Heart left ventricle (tissue), 16 donors: ENCODE results near the gene SRRM4. TPM values are rescaled to one million over a fixed set of nuclear protein-coding genes. Genes with fewer than 3 reads are reported as not detected.

Experiments used
- ATAC-seq, 4 donors: fragments of 200-7000 bp; cut with Tn5 transposase; one replicate each; pipeline ENCODE4 v1.9.1; 2020 to 2022; ENCODE audit warnings: moderate library complexity in 4 of 4, mild to moderate bottlenecking in 3 of 4, moderate number of reproducible peaks in 1 of 4
- DNase-seq, 5 donors: peaks; one replicate each; pipeline ENCODE4 v3.0.0-alpha.2; 2020
- H3K27ac ChIP-seq, 12 donors: fragments of 200-600 bp; sonication (generic) in 4 of 12; one replicate each; pipeline versions ENCODE4 v1.5.0 to v1.8.0; 2016 to 2022; ENCODE audit warnings: mild to moderate bottlenecking in 2 of 12
- H3K27me3 ChIP-seq, 9 donors: fragments of 200-600 bp; sonication (generic) in 2 of 9; one replicate each; pipeline versions ENCODE4 v1.5.1 to v1.8.0; 2016 to 2022; ENCODE audit warnings: mild to moderate bottlenecking in 3 of 9
- H3K36me3 ChIP-seq, 9 donors: fragments of 200-600 bp; sonication (generic) in 2 of 9; one replicate each; pipeline versions ENCODE4 v1.5.0 to v1.8.0; 2018 to 2022; ENCODE audit warnings: mild to moderate bottlenecking in 2 of 9
- H3K4me1 ChIP-seq, 12 donors: fragments of 200-600 bp; sonication (generic) in 4 of 12; one replicate each; pipeline versions ENCODE4 v1.5.0 to v1.8.0; 2016 to 2022; ENCODE audit warnings: mild to moderate bottlenecking in 3 of 12
- H3K4me3 ChIP-seq, 12 donors: fragments of 200-600 bp; sonication (generic) in 4 of 12; one replicate each; pipeline versions ENCODE4 v1.5.0 to v1.8.0; 2017 to 2022; ENCODE audit warnings: mild to moderate bottlenecking in 9 of 12, moderate library complexity in 4 of 12
- H3K9me3 ChIP-seq, 12 donors: fragments of 200-600 bp; sonication (generic) in 4 of 12; one replicate each; pipeline versions ENCODE4 v1.5.0 to v1.8.0; 2016 to 2022; ENCODE audit warnings: mild to moderate bottlenecking in 1 of 12
- CTCF ChIP-seq, 12 donors: fragments of 200-600 bp; sonication (generic) in 4 of 12; IDR thresholded peaks; one replicate each; pipeline versions ENCODE4 v1.5.0 to v1.8.0; 2018 to 2022; ENCODE audit warnings: antibody characterized with exemption in 12 of 12, mild to moderate bottlenecking in 5 of 12
- POLR2A ChIP-seq, 2 donors: fragments of 450-650 bp; IDR thresholded peaks; one replicate each; pipeline ENCODE4 v1.6.1; 2017; ENCODE audit warnings: antibody characterized with exemption in 2 of 2, mild to moderate bottlenecking in 2 of 2, moderate library complexity in 2 of 2
- WGBS, 4 donors: extraction: QIAGEN DNeasy Blood & Tissue Kit in 2 of 4; methylation state at CpG; one replicate each; pipeline versions ENCODE4 v1.1.5 to v1.1.7; 2013 to 2018; 5-methylcytosine and 5-hydroxymethylcytosine counted together
- intact Hi-C, 10 donors: fragments of 100-400 bp; cut with DNase I; formaldehyde crosslinking; loops; one replicate each; pipeline versions ENCODE4 v1.11.1 to v1.14.2; 2022
- polyA plus RNA-seq, 2 donors: library from polyadenylated mRNA; stranded (reverse); fragments of 200-250 nt; gene quantifications; one replicate each; pipeline ENCODE4 v1.2.3, GENCODE V29; 2013
- total RNA-seq, 9 donors: library from RNA; depleted of rRNA in 2 of 9; stranded (reverse); fragments of >200 nt in 2 of 9; fragmentation: NEBNext Ultra II Directional in 3 of 9; extraction: Animal tissue kit (Norgen Biotek cat#: 25700) in 3 of 9; gene quantifications; one replicate each; pipeline versions ENCODE4 v1.1.0 to v1.2.4, GENCODE V29; 2016 to 2023
- donor health status: ischemic (EF 13 %, LVEDD 7.1; RV severe dilation, severe dysfunction).
- donor health status: healthy with polysubstance abuse.
- donor health status: DM: no; HTN: yes; CAD: no.
- donor health status: DM: no; HTN: no; CAD: no.
- donor health status: ischemic (EF 25% LVEDD 6.9; RV normal size, moderate dysfunction).
- donor health status: ischemic (EF 25% LVEDD 5.7; RV mildly dilated, moderate dysfunction).
- donor health status: healthy.
- donor health status: DM: yes; HTN: yes; CAD: no.
- donor health status: ischemic (EF 35%, LVEDD 5.7; RV mildly dilated, moderate dysfunction).
- donor health status: nonischemic (EF 11% LVEDD 7.7; RV severe dilation, severe dysfunction).
- donor health status: DM: yes; HTN: yes; CAD: no.
- donor health status: PGD.
- donor health status: ischemic (EF 29% LVEDD 5.4; RV normal size, mild dysfunction).
- donor health status: nonischemic (EF 23%, LVEDD 6.1; RV moderate dilation, normal function).

SRRM4 gene
- total and polyA plus RNA-seq, 11 donors = 0.04 to 0.57 (median 0.27) TPM; not detected in 1

GRCh38 chr12:119072440-119072839 is 91.1 kb downstream of the SRRM4 start:
- H3K4me1 ChIP-seq = peaks cover 0 to 11% (median 0%) of the 10 kb centered on the region in 12 donors
- peak in 1 of 4 donors; percentile 16 for ATAC-seq
- TF ChIP-seq CTCF (IDR thresholded peaks at IDR 0.05) (no peak), POLR2A (IDR thresholded peaks at IDR 0.05) (no peak)
- no peak overlapping the region for H3K4me3 ChIP-seq
- no peaks in the 10 kb centered on the region for H3K36me3 ChIP-seq
- intact Hi-C loops = no loop called here
- 10 to 30% (median 22%) methylated on average over 6 of the region's 6 CpGs for WGBS, 4 donors
- H3K9me3 ChIP-seq = no peaks in the 10 kb centered on the region
- H3K27me3 ChIP-seq = peaks cover 0 to 24% (median 0%) of the 10 kb centered on the region in 9 donors
- peak overlapping the region in 1 of 12 donors; percentile 24 for H3K27ac ChIP-seq
- DNase-seq = no peak

- TF ChIP-seq CTCF (IDR thresholded peaks at IDR 0.05) (no peak), POLR2A (IDR thresholded peaks at IDR 0.05) (no peak)
- H3K27ac ChIP-seq = no peak overlapping the region
- ATAC-seq = no peak
- WGBS, 4 donors = 68 to 87% (median 81%) methylated on average over 3 of the region's 3 CpGs
- no peak overlapping the region for H3K4me3 ChIP-seq
- no peaks in the 10 kb centered on the region for H3K36me3 ChIP-seq
- intact Hi-C loops = no loop called here
- no peaks in the 10 kb centered on the region for H3K9me3 ChIP-seq
- no peak for DNase-seq
- H3K27me3 ChIP-seq = peaks cover 0 to 18% (median 0%) of the 10 kb centered on the region in 9 donors
- no peaks in the 10 kb centered on the region for H3K4me1 ChIP-seq
These were observed 94.0 kb downstream of the SRRM4 start for GRCh38 chr12:119075222-119075787.

GRCh38 chr12:119075918-119076317 is 94.6 kb downstream of the SRRM4 start:
- Histone ChIP-seq H3K27me3 (peaks cover 0 to 18% (median 0%) of the 10 kb centered on the region in 9 donors), H3K9me3 (no peaks in the 10 kb centered on the region), H3K27ac (no peak overlapping the region), H3K36me3 (no peaks in the 10 kb centered on the region), H3K4me1 (no peaks in the 10 kb centered on the region), H3K4me3 (no peak overlapping the region)
- DNase-seq (no peak), ATAC-seq (no peak)
- intact Hi-C loops = no loop called here
- TF ChIP-seq POLR2A (IDR thresholded peaks at IDR 0.05) (no peak), CTCF (IDR thresholded peaks at IDR 0.05) (no peak)
- 94 to 98% (median 96%) methylated on average over 2 of the region's 2 CpGs for WGBS, 4 donors

- DNase-seq = no peak
- Histone ChIP-seq H3K27ac (no peak overlapping the region), H3K4me3 (no peak overlapping the region), H3K36me3 (no peaks in the 10 kb centered on the region), H3K4me1 (peaks cover 0 to 7% (median 0%) of the 10 kb centered on the region in 12 donors), H3K27me3 (peaks cover 0 to 15% (median 0%) of the 10 kb centered on the region in 9 donors), H3K9me3 (no peaks in the 10 kb centered on the region)
- TF ChIP-seq CTCF (IDR thresholded peaks at IDR 0.05) (no peak), POLR2A (IDR thresholded peaks at IDR 0.05) (no peak)
- ATAC-seq = no peak
- WGBS, 4 donors = 79 to 81% (median 80%) methylated on average over 8 of the region's 8 CpGs
- intact Hi-C loops = no loop called here
These were observed 98.2 kb downstream of the SRRM4 start for GRCh38 chr12:119079530-119079929.
